HG03039 (cell line): ENCODE data around the gene KIF26B.

Experiments used
- ATAC-seq: cut with Tn5 transposase; IDR thresholded peaks from one replicate; pipeline ENCODE4 v1.9.1; 2021; ENCODE audit warnings: mild to moderate bottlenecking, moderate library complexity; ENCODE audit not compliant: unreplicated experiment

KIF26B gene

DNA sequence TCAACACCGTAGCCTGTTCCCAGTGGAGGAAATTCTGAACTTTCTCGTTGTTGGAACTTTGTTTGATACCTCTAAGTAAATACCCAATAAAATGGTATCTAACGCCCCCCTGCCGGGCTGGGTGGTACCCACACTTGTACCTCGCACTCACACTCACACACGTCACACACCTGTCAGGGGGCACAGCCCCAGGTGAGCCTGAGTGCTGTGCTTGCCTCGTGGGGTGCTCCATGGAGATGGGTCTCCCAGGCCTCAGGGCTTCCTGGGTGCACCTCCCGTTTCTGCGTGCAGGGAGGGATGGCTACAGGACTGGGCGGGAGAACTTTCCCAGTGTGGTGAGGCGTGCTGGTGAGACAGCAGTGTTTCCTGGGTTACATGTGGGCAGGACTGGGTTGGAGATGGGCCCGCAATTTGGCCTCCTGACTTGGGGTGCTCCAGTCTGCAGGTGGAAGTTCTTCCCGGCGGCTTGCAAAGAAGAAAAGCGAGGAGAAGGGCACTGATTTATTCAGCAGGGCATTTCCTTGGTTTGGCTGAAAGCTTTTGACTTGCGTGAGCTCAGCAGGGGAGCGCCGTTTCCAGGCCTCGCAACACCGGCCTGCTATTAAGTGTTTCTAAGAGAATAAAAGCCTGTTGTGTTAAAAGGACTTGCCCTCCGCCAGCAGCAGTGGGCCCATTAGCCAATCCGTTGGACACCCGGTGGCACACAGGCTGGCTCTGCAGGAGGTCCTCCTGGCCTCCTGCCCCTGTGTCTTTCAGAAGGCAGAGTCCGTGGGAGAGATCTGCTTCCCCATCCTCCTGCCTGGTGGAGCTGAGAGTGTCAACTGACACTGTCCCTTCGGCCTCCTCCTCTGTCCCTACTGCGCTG, 79.7 kb downstream of the KIF26B start:
- ATAC-seq: no peak

DNA sequence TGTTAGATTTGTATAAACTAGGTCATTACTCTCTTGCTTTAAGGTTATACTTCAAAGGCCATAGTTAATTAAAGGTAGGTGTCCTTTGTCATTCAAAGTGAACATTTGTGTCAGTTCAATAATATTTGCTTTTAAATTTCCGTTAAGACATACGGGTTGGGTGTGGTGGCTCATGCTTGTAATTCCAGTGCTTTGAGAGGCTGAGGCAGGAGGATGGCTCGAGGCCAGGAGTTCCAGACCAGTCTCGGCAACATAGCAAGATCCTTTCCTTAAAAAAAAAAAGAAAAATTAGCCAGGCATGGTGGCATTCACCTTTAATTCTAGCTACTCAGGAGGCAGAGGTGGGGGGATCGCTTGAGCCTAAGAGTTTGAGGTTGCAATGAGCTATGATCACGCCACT, 80.4 kb downstream of the KIF26B start:
- ATAC-seq: no peak

DNA sequence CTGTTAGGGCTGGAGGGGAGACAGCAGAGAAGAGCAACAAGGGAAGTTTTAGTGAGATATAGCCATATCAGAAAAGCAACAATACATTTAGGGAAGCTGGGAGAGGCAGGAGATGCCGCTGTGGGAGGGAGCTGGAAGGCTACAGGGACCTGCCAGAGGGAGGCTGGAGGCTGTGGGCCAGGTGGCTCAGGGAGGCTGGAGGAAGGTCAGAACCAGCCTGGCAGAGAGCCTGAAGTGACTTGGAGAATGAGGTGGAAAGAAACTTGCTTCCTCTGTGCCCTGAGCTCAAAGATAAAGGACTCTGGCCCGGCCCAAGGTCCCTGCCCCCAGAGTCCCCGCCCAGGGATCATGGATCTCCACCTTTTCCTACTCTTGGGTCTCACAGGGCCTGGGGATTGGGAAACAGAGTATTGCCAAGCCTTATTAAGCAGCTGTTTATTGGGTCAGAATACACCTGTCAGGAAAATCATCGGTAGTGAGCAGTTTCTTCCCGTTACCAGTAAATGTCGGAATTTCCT, 85.9 kb downstream of the KIF26B start:
- no peak for ATAC-seq

DNA sequence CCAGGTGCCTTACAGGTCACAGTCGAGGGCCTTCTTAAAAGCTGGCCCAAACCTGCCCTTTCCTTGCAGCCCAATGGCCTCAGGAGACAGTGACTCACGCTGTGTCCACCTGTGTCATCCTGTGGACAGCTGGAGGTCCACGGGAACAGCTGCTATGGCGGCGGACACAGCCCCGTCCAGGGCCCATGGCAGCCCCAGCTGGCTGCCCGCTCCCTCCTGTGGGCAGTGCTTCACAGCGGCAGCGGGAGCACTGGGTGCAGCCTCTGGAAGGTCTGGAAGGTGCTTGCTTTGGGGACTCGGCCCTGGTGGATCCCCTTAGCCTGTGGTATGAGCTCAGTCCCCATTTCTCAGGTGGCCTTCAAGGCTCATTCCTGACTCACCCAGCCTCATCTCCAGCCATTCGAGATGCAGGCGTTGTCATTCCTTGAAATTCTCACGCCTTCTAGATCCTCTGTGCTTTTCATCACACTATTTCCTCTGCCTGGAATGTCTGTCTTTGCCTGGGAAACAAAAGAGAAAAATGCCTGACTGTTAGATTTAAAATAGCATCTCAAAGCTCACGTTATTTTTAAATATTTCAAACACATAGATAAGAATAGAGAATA, 86.8 kb downstream of the KIF26B start:
- ATAC-seq: no peak

DNA sequence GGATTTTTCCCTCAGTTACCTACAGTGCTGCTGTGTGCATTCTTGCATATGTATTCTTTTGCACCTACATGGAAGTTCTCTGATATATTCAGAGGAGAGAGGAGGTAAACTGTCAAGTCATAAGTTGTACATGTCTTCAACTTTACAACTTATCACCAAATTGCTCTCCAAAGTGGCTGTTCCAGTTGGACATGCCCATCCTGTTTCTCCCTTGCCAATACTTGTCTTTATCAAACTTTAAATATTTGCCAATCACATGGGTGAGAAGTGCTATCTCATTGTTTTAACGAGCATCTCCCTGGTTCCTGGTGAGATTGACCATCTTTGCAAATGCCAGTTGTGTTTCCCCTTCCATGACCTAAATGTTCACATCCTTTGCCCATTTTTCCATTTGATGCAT, 88.2 kb downstream of the KIF26B start:
- ATAC-seq: no peak

DNA sequence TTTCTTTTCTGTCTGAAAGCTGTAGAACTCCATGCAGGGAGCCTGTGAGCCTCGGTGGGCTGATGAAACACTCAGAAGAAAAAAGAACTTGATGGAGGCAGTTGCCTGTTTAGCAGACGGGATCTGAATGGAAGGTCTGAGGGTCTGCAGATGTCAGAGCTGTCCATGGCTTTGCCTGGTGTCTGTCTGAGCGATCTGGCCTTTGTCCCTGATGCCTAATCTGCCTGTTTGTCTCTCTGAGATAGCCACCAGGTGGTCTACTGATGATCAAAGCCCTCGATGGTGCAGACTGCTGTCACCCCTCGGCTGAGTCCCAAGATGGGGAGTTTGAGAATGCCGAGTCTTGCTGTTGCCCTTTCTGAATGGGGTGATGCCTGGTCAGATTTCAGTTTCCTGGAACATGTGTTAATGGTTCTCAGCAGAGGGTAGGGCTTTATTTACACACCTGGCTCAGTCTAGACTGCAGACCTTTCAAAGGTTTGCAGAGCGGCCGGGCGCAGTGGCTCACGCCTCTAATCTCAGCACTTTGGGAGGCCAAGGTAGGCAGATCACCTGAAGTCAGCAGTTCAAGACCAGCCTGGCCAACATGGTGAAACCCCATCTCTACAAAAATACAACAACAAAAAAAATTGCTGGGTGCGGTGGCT, 90.4 kb downstream of the KIF26B start:
- no peak for ATAC-seq

DNA sequence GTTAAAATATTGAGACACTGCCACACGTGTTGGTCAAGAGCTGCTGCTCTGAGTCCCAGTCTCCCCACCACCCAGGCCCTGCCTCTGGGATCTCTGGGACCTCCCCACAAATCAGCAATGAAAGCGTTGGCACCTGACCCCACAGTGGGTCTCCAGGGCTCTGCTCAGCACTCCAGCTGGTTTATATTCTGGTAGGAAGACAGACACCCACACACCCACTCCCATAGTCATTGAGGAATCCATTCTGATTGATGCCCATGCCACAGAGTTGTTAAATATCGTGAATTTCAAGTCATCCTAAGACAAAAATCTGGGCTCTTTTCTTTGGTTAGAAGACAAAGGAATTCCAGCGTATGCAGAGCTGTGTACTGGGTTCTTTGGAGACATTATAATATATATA, 91.6 kb downstream of the KIF26B start:
- no peak for ATAC-seq

DNA sequence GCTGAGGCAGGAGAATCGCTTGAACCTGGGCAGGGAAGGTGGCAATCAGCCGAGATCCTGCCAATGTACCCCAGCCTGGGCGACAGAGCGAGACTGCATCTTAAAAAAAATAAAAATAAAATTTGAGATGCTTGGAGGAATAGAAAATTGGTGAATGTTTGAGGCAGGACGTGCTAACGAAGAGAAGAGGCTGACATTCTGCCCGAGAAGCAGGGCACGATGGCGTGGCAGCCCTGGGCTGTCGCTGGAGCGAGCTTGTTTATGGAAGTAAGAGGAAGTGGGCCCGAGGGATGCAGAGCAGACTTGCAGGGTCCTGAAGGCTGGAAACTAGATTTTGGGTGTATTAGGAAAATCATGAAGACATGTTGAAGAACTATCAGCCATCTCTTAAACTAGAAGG, 92.6 kb downstream of the KIF26B start:
- ATAC-seq: no peak

DNA sequence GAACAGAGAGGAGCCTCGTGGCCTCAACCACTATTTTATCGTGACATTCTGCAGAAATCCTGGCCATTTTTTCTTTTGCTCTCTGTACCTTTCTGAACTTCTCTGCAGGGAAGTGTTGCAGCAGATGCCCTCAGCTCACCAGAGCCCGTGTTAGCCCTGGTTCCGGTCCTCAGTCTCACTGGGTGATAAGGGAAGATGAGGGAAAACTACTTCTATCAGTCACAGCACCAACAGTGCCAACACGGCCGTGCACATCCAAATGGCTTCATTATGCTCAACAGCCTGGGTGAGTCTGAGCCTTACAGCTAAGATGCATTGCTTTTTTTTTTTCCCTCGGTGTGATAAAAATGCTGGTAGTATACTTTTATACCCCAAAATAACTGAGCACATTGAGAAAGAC, 93.0 kb downstream of the KIF26B start:
- ATAC-seq: no peak

DNA sequence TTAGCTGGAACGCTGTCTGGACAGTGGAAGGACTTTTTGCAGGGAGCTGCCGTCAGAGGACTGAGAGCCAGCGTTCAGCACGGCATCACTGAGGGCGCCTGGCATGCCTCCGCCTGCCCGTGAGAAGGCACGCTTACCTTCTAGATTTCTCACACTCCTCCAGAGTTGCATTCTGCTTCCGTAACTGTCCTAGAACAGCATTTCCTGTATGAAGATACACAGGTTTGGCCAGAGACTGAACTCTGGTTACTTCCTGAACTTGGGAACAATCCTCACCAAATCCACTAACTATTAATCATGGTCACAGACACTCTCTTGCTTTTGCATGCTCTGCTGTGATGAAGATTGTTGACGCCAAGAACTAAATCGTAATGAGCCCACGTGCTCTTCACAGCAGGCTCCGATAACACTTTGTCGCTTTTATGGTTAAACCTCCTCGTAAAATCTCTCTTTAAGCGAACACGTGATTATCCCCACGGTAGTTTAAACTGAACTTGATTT, 93.5 kb downstream of the KIF26B start:
- ATAC-seq: no peak

DNA sequence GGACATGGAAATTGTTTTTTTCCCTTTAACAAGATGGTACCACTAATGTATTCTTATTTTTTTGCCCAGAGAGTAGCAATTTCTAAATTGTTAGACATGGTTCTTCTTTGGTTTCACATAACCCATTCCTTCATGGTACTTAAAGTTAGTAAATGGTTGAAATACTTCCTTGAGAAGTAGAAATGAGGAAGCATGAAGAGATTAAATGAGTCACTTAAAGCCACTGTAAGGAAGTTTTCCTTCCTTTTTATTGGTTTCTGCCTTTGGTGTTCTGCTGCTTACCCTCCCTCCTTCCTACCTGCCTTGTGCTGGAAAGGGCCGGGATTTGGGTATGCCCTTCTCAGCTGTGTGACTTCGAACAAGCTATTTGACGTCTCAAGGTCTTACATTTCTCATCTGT, 101.0 kb downstream of the KIF26B start:
- ATAC-seq: no peak

DNA sequence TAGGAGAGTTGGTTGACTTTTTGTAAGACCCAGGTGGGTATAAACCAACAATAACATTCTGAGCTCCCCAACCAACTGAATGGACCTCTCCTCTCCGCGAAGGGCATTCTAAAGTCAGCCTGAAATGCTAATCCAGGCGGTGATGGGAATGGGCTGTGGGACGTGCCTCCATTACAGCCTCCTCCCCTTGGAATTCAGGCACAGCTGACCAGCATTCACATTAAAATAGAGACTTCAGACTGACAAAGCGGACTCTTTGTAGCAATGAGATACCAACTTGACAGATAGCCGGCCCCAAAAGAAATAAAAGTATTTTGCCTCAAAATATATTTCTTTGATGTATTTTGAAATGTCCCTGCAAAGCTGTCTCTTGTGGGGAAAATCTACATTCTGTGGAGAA, 101.7 kb downstream of the KIF26B start:
- no peak for ATAC-seq

DNA sequence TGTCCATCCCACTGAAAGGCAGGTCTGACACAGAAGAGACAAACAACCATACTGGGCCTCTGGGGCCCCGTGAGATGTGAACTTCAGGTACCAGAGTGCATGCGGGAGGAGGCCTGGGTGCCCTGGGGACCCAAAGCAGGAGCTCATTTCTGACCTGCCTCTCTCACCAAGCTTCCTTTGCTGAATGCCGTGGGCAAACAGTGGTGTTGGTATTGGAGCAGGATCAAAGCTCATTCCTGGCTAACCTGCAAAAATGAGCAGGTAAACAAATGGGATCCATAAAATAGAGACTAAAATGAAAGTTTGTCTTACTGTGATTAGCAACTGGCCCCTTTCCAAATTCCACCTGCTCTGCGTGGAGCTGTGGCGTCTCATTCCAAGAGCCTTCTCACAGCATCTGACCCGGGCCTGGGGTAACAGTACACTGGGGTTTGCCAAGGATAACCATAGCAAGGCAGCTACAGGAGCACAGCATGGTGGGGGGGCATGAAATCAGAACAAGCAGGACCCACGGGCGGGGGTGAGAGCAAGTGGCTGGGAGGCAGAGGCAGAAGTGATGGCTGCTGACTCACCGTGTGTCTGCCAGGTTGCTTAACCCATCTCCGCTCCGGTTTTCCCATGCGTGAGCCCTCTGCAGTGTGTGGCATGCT, 103.6 kb downstream of the KIF26B start:
- no peak for ATAC-seq

DNA sequence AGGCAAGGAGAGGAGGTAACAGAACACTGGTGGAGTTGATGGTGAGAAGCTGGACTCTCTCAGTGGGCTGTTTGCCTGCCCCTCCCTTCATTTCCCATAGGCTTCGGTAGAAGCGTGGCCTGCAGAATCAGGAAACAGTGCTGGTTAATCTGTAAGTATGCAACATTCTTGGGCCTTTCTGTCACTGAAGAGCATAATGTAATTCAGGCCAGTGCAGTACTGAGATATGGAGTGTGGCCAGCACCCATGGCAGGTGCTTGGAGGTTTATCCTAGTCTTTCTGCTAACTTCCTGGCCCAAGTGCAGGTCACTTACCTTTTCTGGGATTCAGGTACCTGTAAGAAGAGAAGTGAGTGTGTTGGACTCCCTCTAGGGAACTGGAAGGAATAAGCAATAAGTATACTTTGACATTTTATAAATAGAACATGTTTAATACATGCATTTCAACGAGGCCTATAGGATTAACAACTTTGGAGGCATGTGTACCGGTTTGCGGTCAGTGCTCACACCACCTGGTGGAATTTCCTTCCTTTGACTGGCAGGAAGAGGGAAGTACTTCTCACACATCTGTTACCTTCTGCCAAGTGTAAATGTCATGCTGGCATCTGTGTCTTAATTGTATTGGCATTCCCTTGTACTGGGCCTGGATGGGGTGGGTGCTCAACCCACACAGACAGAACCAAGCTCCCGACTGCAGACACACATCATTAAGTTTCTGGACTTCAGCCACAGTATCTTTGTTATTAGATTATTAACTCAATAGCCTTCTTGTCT, 105.5 kb downstream of the KIF26B start:
- no peak for ATAC-seq

DNA sequence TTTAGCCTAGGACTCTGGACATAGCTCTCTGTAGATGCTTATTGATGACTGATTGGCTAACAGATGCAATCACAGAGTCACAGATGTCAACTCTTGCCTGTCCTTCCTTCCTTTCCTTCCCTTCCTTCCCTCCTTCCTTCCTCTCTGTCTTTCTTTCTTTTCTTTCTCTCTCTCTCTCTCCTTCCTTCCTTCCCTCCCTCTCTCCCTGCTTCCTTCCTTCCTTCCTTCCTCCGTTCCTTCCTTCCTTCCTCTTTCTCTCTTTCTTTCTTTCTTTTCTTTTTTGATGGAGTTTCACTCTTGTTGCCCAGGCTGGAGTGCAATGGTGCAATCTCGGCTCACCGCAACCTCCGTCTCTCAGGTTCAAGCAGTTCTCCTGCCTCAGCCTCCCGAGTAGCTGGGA, 106.1 kb downstream of the KIF26B start:
- ATAC-seq: no peak

DNA sequence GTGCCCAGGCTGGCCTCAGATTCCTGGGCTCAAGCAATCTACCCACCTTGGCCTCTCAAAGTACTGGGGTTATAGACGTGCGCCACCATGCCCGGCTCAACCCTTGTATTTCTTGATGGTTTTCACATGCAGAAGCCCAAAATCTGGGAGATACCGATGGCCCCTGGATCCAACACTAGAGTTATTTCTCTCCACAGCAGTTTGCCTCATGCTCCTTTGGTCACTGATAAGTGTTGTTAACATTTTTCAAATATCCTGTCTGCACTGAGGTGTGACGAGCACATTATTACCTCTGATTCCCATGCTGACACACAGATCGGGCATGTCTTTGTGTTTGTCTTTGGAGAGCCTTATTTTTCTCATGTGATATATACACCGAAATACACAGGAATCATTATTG, 107.0 kb downstream of the KIF26B start:
- no peak for ATAC-seq

DNA sequence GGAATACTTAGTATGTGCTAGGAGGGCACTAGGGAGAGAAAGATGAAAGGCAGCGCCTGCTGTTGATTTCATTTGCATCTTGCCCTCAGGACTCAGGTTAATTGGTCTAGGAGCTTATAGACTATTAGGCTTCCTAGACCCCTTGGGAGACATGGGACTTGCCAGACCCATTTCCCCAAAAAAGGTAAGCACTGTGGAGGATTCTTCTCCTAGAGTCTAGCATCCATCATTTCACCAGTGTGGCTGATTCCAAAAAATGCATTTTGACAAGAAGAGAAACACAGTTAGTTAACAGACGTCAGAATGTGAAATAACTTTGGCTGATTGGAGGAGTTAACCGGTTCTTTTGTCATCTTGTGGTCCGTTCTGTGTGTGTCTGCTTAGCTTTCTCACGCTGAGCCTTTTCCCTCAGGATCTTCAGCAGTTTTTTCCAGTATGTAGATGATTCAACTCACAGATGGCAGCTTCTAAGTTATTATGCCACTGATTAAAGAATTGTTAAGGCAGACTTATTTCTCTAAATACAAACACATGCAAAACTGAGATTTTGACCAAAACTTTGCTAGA, 108.8 kb downstream of the KIF26B start:
- no peak for ATAC-seq

DNA sequence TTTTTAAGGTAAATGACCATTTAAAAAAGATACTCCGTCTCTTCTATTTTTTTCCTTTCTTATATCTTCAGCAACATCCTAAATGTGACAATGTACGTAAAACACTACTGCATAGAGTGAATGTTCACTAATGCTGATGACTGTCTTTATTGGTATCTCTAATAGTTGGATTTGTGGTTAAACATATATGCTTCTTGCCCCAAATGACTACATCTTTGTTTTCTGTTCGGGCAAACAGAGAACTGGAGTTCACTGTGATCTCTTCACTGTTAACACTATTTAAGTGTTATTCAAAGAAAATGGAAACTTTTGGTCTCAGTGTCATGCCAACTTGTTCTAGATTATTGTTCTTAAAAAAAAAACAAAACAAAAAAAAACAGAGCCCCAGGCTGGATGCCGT, 109.4 kb downstream of the KIF26B start:
- ATAC-seq: no peak

DNA sequence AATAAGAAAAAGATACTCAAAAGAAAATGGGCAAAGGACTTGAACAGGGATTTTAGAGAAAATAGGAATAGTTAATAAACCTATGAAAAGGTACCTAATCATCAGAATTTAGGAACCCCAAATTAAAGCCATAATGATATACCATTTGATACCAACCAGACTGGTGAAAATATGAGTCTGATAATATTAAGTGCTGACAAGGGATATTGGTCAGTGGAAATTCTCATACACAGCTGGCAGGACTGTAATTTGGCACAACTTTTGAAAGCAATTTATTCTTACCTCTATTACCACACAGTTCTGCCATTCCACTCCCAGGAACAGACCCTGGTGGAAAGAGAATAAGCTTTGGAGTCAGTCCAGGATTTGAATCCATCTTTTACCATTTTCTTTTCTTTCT, 111.3 kb downstream of the KIF26B start:
- ATAC-seq: no peak

DNA sequence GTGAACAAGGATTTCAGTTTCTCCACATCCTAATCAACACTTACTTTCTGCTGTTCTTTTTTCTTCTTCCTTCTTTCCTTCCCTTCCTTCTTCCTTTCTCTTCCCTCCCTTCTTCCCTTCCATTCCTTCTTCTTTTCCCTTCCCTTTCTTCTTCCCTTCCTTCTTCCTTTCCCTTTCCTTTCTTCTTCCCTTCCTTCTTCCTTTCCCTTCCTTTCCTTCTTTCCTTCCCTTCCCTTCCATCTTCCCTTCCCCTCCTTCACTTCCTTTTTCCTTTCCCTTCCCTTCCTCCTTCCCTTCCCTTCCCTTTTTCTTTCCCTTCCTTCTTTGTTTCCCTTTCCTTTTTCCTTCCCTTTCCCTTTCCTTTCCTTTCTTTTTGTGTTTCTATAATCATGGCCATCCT, 115.3 kb downstream of the KIF26B start:
- ATAC-seq: no peak
